Ramos (cell line): ENCODE results near the gene FZD10.

ENCODE experiments used
- in situ Hi-C: fragments of 300-500 bp; cut with MboI; formaldehyde crosslinking; loops from one replicate; pipeline ENCODE4 v1.14.3; 2022; ENCODE audit warnings: low sequenced_read_pairs; ENCODE audit not compliant: unreplicated experiment

The FZD10 gene

GRCh38 chr12:130162267-130162666 lies at the start of gene FZD10:
TSS of gene FZD10 (plus strand) at chr12:130162464. CDS start at chr12:130162943, 479 bp downstream.
- in situ Hi-C loops: no loop called here

- in situ Hi-C loops: no loop called here
Observed at GRCh38 chr12:130114952-130115351, 47.3 kb upstream of the FZD10 start.

GRCh38 chr12:130115646-130116045 lies 46.6 kb upstream of the FZD10 start:
- in situ Hi-C loops: no loop called here

- in situ Hi-C loops: no loop called here
Observed at GRCh38 chr12:130116791-130117190, 45.5 kb upstream of the FZD10 start.

- in situ Hi-C loops: no loop called here
Observed at GRCh38 chr12:130117233-130117632, 45.0 kb upstream of the FZD10 start.

- in situ Hi-C loops: no loop called here
Observed at GRCh38 chr12:130117701-130118100, 44.6 kb upstream of the FZD10 start.

- in situ Hi-C loops: no loop called here
Observed at GRCh38 chr12:130118181-130118580, 44.1 kb upstream of the FZD10 start.

GRCh38 chr12:130119241-130119861 lies 42.9 kb upstream of the FZD10 start:
- in situ Hi-C loops: no loop called here

GRCh38 chr12:130120012-130120805 lies 42.1 kb upstream of the FZD10 start:
- in situ Hi-C loops: no loop called here

- in situ Hi-C loops: no loop called here
Observed at GRCh38 chr12:130121226-130122000, 40.9 kb upstream of the FZD10 start.

GRCh38 chr12:130122356-130122755 lies 39.9 kb upstream of the FZD10 start:
- in situ Hi-C loops: no loop called here

- in situ Hi-C loops: no loop called here
Observed at GRCh38 chr12:130124106-130124505, 38.2 kb upstream of the FZD10 start.

GRCh38 chr12:130124605-130125244 lies 37.5 kb upstream of the FZD10 start:
- in situ Hi-C loops: no loop called here

- in situ Hi-C loops: no loop called here
Observed at GRCh38 chr12:130126023-130126432, 36.2 kb upstream of the FZD10 start.

- in situ Hi-C loops: no loop called here
Observed at GRCh38 chr12:130127532-130127911, 34.7 kb upstream of the FZD10 start.

GRCh38 chr12:130127912-130128789 lies 34.1 kb upstream of the FZD10 start:
- in situ Hi-C loops: no loop called here

- in situ Hi-C loops: no loop called here
Observed at GRCh38 chr12:130128790-130129735, 33.2 kb upstream of the FZD10 start.

- in situ Hi-C loops: no loop called here
Observed at GRCh38 chr12:130130346-130130745, 31.9 kb upstream of the FZD10 start.

GRCh38 chr12:130131025-130131424 lies 31.2 kb upstream of the FZD10 start:
- in situ Hi-C loops: no loop called here
